Thyroid gland (tissue), 4 donors: ENCODE data around the gene C8A.

Source experiments
- POLR2A ChIP-seq, 2 donors: fragments of 450-650 bp; IDR thresholded peaks; one replicate each; pipeline ENCODE4 v1.6.1; 2017; ENCODE audit warnings: antibody characterized with exemption in 2 of 2, mild to moderate bottlenecking in 2 of 2, moderate library complexity in 1 of 2
- TF ChIP-seq, protein P1 (sequence below), 6 experiments: fragments of 200-600 bp in 3 of 6; fragments of 450-650 bp in 3 of 6; sonication (generic) in 3 of 6; IDR thresholded peaks; one replicate each; pipeline ENCODE4 v1.5.1; 2016 to 2019; ENCODE audit warnings: antibody characterized with exemption in 6 of 6, mild to moderate bottlenecking in 2 of 6, inconsistent platforms in 1 of 6, moderate library complexity in 1 of 6

- no peak for TF ChIP-seq POLR2A (IDR thresholded peaks at IDR 0.05)
- TF ChIP-seq, protein P1, sequence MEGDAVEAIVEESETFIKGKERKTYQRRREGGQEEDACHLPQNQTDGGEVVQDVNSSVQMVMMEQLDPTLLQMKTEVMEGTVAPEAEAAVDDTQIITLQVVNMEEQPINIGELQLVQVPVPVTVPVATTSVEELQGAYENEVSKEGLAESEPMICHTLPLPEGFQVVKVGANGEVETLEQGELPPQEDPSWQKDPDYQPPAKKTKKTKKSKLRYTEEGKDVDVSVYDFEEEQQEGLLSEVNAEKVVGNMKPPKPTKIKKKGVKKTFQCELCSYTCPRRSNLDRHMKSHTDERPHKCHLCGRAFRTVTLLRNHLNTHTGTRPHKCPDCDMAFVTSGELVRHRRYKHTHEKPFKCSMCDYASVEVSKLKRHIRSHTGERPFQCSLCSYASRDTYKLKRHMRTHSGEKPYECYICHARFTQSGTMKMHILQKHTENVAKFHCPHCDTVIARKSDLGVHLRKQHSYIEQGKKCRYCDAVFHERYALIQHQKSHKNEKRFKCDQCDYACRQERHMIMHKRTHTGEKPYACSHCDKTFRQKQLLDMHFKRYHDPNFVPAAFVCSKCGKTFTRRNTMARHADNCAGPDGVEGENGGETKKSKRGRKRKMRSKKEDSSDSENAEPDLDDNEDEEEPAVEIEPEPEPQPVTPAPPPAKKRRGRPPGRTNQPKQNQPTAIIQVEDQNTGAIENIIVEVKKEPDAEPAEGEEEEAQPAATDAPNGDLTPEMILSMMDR (IDR thresholded peaks at IDR 0.05) = no peak
Observed at GRCh38 chr1:56917356-56917755, 62.8 kb downstream of the C8A start.
